Measurements from ENCODE around the gene VEGFD.

VEGFD gene, protein sequence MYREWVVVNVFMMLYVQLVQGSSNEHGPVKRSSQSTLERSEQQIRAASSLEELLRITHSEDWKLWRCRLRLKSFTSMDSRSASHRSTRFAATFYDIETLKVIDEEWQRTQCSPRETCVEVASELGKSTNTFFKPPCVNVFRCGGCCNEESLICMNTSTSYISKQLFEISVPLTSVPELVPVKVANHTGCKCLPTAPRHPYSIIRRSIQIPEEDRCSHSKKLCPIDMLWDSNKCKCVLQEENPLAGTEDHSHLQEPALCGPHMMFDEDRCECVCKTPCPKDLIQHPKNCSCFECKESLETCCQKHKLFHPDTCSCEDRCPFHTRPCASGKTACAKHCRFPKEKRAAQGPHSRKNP
- total RNA-seq = 0 reads per million in 2 donors

DNA sequence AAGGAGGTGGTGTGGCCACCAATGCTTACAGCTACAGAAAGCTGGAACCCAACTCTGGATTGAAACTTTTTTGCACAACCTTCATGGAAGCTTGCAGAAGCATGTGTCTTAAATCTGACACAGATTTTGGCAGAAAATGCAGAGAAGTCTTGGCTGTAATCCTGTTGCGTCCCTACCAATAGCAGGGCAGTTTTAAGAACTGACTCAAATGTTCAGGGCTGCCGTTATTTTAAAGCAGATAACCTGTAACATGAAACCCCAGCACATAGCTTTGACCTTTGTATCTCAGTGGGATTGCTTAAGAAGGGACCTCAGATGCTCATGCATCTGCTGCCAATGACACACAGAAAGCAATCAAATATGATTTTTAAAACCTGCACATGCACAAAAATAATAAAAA lies at the start of gene VEGFD:
VEGFD (minus strand) TSS at position 110 of the 400 bp plus-strand sequence. CDS start 467 bp downstream, outside the sequence.
- no peak for DNase-seq

DNA sequence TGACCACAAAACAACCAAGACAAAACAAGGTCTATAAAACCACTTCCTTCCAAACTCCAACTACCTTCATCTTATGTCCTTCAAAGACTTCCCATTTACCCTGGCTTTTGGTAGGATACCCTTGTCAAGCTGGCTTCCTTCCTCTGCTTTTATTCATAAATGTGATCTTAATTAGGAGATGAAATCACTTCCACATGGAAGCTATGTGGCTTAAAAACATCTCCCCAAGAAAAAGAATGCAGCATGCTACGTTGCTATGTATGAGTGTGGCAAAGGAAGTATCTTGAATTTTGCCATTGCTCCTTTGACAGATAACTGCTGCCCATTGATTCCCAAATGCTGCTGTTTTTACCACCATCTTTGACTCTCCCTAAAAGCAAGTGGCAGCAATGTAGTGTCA lies 46.4 kb upstream of the VEGFD start:
- no peak for DNase-seq

DNA sequence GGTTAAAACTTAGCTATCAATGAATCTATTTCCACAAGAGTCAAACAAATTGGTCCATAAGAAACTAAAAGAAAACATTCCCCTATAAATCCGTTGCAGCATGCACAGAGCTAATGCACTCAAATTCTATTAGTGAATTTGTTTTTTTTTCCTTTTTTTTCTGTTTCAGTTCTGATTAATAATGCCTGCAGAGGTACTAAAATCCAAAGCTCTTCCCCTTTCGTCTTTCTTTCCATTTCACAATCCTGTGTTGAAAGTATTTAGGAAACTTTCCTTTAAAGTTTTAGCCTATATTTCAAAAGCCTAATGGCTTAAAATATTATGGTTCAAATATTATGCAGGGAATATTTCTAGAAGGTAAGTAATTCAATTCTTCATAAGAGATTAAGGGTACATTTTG lies 45.9 kb upstream of the VEGFD start:
- DNase-seq = no peak

DNA sequence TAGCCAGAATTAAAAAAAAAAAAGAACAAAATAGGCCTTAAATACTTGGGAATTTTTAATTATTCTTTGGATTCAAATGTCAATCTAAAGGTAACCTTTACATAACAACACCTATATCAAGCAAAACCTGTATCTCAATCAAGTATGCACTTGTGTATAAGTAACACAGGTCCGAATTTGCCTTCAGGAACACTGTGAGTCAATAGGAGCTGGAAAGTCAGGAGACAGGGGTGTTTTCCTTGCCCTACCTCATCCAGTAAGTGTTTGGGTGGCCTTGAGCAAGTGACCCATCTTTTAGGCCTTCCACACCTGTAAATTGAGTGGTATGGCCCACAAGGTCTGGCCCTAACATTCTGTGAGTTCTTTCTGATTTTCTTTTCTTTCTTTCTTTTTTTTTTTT lies 40.8 kb upstream of the VEGFD start:
- no peak for DNase-seq

DNA sequence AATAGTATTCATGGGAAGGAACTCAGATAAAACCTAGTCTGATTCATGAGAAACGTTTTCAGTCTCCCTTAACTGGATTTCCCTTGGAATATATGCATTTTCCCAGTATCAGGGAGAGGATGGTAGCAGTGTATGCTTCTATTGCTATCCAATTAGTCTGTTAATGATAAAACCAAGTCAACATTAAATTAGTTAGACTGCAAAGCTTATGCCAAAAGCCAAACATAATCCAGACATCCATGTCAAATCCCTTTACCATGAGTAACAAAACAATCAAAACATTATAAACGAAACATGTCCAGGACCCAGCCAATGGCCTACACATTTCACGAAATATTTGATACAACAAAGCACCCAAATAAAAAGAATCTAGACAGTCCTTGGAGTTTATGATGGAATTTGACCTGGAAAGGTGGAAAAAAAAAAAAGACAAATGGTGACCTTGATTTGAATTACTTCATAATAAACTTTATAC lies 34.5 kb upstream of the VEGFD start:
- DNase-seq = no peak

DNA sequence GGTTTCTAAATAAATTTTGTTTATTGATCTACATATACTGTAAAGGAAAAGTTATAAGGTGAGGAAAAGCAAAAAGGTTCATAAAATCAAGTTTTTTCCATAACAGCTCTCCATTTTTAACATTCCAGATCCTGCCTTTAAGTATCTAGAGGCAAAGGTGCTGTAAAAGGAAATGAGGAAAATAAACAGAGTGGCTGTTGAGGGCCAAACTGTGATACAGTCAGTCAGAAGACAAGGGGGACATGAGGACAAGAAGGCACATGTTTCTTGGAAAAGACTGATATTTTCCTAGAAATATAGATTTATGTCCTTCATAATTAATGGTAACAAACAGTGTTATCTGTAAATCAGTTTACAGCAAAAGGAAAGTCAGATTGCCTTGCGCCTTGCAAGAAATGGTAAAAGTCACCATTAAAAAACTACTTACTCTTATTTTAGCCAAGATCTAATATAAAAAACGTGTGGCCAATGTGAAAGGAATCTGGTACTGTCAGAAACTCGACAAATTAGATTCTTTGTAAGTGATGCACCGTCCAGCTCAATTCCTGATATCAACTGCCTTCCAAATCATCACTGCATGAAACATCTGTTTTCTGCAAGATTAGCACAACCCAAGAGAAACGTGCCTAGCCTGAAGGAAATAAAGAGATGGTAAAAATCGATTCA lies 34.0 kb upstream of the VEGFD start:
- DNase-seq = no peak

DNA sequence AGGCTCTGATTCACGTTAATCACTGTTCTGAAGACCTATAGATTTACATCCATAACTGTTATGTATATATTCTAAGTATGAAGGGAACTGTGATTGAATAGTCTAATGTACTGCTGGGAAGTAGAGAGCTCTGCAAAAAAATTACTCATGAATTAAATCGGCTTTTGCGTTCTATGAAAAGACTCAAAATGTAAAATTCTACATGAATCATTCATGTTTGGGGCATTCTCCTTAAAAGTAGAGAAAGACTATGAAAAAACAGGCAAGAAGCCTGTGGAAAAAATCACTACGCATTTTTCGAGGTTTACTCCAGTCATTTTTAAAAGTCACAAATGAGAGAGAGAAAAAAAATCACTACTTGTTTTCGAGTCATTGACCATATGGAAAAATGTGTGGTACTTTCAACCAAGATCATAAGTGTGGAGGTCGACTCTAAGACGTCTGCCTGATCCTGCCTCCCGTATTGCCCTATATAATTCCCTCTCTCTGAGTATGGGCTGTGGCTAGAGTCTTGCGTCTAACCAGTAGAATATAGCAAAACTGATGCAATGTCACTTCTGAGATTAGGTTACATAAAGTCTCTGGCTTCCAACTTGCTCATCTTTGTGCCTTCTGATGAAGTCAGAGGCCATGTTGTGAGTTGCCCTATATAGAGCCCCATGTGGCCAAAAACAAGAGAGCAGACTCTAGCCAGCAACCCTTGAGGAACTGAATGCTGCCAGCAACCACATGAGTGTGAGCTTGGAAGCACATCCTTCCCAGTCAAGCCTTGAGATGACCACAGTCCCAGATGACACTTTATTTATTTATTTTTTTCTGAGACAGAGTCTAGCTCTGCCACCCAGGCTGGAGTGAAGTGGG lies 32.1 kb upstream of the VEGFD start:
- no peak for DNase-seq

DNA sequence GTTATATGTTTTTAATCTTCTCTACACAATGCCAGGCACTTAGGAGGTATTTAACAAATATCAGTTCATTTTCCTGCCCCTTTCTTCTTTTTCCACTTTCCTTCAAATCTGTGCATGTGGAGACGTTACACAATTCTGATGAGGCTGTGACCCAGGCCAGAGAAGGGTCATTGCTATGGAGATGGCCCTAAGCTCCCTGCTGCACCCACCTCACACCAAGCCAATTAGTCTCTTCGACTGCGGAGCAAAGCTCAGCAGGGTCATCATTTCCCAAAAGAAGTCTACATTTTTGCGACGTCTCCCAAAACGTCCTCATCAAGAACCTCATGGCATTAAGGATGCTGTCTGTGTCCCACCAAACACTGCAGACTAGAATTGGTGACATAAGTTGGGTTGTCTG lies 28.9 kb upstream of the VEGFD start:
- no peak for DNase-seq

DNA sequence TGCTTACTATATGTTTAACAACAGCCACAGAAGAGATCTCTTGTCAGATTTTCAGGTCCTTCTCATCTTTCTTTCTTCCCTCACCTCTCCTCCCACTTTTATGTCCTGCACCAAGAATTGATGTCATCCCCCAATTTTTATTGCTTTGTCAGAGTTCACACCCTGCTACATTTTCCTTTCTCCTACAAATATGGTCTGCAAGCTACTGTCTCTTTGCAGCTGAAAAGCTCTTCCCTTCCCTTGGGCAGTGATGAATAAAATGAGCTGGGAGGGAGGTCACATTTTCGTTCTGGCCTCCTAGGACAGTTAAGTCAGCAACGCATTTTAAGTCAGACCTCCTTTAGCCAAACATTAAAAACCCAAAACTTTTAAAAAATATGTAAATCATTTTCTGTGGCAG lies 26.7 kb upstream of the VEGFD start:
- no peak for DNase-seq

DNA sequence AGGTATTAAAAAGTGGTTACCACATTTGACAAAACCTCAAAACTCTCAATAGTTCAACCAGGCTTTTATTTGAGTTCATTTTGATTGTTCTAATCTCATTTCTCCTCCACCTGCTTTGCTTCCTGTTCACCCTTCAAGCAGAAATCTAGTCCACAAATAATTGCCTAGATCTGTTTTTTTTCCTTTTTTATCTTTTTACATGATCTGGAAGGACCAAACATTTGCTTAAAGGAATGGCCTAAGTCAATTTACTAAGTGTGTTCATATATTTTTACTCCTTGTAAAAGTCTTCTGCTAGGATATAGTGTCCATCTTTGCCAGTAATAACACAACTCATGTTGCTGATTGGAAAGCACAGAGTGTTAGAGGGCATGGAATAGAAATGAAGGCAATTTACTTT lies 26.2 kb upstream of the VEGFD start:
- no peak for DNase-seq

DNA sequence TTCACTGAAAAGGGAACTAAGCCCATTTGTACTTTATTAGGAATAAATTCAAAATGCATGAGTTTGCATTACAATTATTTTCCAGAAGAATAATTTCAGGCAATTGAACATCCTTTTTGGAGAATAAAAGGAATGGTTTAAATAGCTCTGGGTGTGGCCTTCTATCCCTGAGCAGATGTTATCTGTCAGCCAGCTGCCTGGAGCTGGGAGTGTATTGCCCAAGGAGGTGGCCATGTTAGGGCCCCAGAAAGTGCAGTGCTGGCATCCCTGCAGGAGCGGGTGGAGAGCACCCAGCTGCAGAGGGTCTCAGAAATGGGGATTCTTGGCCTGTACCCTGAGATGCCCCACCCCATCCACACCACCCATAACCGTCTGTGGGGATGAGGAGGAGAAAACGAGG lies 21.6 kb upstream of the VEGFD start:
- DNase-seq = no peak

DNA sequence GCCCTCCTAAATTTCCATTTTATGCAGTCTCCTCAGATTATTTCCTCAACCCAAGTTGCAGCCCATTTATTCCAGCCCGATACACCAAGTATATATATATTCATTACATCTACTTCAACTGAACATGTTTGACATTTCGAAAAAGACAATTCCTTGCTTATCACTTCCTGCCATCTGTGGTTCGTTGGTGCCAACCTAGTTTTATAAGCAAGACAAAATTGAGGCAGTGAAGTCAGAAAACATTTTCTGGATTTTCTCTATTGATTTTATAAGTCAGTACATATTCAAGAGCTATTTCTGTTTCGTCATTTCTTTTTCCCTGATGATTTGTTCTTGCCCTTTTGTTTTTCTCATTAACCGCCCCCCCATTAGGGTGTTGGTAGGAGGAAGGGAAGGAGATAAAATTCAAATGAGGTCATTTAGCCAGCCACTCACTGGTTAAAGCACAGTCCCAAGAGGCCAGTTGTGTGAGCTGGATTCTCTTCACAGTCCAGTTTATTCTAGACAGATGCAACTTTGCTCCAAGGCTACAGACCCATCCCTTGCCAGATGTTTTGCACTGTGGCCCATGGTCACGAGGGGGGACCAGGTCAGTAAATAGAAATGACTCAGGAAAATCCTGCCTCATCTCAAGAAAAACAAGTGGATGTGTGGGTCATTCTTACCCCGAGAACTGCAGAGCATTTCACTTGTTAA lies 20.3 kb upstream of the VEGFD start:
- DNase-seq = peak in 1 of 5 experiments; percentile 37

DNA sequence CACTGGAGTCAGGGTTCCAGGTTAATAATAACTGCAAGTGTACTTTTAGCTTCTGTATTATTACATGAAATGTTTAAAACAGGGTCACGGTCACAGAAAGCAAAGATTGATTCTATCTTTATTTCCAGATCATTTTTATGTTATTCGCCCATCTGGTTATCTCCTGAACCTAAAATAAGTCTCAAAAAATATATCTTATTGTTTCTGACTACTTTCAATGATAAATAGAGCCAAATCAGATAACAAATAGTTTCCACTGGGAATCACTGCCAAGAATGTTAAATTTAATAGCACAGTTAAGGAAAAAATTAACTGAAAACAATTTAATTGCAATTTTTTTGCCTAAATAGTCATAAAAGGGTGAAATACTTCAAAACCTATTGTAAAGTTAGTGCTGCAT lies 17.2 kb upstream of the VEGFD start:
- DNase-seq = no peak

DNA sequence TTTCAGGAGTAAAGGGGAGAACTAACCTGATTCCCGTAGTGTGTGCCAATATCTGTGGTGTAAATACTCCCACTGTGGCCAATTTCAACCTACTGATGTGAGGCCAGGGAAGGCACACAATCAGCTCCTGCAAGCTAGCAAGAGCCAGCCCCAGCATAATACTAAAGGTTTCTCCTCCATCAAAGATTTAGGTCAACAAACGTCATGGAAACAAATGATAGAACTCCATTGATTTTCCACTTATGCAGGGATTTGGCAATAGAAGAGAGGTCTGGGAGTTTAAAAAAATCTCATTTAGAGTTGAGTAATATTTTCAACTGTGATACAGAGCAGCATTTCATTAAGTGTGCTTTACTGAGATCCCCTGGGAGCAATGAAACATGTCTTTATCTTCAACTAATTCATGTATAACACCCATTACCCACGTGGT lies 15.8 kb upstream of the VEGFD start:
- DNase-seq = no peak

DNA sequence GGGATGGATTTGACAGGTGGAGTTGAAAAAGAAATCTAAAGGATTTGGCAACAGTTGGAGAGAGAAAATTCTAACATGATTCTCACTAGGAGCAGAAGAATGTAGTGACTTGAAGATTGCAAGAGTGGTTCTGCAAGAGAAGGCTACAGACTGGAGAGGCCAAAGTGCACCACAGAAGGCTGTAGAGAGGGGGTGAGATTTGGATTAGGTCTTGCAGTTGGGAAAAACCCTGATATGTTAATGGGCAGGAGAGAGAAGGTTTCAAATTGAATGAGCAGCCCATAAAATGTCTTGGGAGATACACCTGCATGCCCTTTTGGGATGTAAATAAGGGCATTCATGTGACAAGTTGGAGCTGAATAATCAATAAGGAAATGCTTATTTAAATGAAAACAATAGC lies 14.7 kb upstream of the VEGFD start:
- no peak for DNase-seq

DNA sequence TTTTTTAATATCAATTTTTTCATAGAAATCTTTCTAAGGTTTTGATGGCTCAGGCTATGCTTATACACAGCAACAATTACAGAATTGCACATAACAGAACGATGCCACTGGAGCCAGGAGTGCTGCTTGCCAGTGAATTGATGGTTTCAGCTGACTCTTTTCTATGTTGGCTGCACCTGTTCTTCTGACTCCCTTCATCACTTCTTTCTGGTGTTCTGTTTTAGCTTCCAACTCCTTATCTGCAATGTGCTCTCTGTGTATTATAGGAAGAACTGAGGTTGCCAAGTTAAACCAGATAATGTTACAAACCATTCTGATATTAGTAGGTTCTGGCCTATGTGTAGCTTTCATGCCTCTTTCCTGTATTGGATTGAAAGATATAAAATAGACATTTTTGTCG lies 11.6 kb upstream of the VEGFD start:
- DNase-seq = no peak

DNA sequence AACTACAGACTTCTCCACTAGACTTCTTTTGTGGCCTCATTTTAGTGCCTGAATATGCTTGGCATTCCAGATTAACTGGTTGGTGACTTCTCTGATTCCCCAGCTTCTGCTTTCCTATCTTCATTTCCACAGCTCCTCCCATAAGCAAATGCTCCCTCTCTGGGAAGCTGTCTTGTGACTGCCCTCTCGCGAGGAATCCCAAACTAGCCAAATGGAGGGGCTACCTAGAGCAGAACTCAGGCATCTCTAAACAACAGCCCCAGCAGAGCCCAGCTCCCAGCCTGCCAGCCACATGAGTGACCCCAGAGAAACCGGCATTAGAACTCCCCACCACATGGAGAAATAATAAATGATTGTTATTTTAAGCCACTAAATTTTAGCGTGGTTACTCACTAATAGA lies 7.6 kb upstream of the VEGFD start:
- DNase-seq = no peak

DNA sequence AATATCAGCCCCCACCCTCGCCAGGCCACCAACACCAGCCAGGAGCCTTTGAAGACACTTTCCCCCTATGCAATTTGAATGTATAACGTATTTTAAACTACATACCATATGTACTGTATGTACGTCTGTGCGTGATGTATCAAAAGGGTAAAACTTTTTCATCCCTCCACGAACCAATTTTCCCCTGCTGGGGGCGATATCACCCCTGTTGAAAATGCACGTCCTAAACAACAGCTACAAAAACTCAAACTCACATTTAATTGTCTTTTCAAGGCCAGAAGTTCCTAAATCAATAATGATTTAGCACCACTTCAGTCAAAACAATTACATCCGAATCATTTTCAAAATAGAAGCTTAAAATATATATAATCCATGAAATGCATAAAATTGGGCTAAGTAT lies 1.4 kb downstream of the VEGFD start:
- no peak for DNase-seq

DNA sequence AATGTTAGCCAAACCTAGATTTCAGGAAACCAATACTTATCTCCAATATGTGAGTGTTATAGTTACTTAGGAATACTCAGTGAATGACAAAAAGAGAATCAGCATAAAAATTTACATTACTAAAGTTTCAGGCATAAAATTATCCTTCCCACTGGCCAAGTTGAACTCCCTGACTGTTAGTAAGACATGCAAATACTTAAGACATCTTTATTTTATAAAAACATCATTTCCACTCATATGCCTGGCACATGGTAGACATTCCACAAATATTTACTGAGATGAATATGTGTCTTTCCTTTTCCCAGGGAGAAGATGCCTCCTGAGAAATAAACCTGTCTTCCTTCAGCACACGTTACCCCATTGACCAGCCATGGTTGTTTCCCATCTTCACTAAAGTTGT lies 7.3 kb downstream of the VEGFD start:
- DNase-seq = no peak

DNA sequence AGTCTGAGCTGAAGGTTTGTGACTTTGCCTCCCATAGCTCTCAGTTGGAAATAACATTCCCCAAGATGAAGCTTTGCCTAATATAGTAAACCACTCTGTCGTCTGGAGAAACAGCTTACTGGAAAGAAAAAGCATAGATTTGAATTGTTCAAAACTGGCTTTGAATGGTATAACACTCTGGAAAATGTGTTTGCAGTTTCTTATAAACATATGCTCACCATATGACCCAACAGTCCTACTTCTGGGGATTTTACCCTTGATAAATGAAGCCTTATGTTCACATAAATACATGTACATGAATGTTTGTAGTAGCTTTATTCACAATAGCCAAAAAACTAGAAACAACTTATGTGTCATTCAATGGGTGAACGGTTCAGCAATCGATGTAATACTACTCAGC lies 10.2 kb downstream of the VEGFD start:
- DNase-seq = no peak

DNA sequence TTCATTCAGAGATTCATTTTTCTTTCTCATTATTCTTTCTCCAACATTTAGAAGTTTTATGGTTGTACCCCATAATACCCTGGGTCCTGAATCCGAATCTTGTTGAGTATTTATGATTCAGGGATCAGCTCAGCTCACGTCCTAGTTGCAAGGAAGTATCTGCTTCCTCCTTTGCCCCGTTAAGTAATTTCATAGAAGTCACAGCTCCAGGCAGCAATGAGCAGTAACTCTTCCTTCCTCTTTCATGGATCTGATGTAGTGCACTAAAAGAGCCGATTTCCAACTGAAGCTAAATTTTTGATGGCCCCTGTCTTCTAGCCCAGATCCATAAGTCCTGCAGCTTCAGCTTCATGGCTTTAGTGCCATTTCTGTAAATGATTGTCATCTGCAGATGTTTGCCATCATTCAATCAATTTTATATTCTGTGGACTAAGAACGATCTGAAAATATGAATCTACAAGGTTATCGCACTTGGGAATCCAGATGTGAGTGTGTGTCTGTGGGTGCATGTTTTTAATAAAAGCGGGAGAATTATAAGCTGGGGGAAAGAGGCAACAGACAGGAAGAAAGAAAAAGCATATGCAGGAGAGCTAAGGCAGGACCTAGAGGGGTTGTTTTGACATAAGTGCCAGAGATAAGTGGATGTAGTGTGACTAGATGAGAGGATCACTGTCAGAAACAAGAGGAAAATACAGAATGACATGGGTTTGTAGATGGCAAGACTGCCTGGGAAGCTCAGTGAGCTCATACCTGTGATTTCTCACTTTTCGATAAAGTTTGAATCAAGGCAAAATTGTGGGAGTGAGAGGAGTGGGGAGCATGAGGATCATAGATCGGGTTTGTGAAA lies 17.5 kb downstream of the VEGFD start:
- no peak for DNase-seq

DNA sequence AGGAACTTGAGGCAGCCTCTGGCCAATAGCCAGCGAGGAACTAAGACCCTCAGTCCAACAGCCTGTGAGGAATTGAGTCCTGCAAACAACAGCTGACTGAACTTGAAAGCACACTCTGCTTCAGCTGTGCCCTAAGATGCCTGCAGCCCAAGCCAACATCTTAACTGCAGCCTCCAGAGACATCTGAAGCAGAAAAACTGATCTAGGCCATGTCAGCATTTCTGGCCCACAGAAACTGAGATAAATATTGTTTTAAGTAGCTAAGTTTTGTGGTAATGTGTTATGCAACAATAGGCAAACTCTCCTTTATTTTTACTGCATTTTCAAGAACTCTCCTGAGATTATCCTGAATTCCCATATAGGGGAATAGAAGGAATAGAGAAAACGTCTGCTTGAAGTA lies 24.5 kb downstream of the VEGFD start:
- DNase-seq = no peak
